Adipose tissue (tissue), 3 donors: ENCODE results near the gene HIVEP2. TPM values are rescaled to one million over a fixed set of nuclear protein-coding genes. Genes with fewer than 3 reads are reported as not detected.
A peak's percentile ranks its signal among the peaks of the same experiment; 100 is the strongest.
"Not testable (repeated sequence)": the region's sequence is repeated elsewhere in the genome, so short reads cannot be mapped to it uniquely, and the experiment has no call there.

ENCODE experiments used
- H3K27ac ChIP-seq: one replicate; pipeline ENCODE4 v1.5.1; 2013; ENCODE audit warnings: low read depth, low read length
- WGBS, 3 donors: extraction: QIAGEN DNeasy Blood & Tissue Kit; methylation state at CpG; one replicate each; pipeline ENCODE4 v1.1.7; 2013; 5-methylcytosine and 5-hydroxymethylcytosine counted together
- polyA plus RNA-seq, 3 donors: library from polyadenylated mRNA; stranded (reverse); fragments of 200-250 nt; gene quantifications; one replicate each; pipeline ENCODE4 v1.2.3, GENCODE V29; 2013
- donor health status: healthy with polysubstance abuse.
- donor health status: Bipolar disorder and iron deficiency.
- donor health status: healthy.

The HIVEP2 gene, protein sequence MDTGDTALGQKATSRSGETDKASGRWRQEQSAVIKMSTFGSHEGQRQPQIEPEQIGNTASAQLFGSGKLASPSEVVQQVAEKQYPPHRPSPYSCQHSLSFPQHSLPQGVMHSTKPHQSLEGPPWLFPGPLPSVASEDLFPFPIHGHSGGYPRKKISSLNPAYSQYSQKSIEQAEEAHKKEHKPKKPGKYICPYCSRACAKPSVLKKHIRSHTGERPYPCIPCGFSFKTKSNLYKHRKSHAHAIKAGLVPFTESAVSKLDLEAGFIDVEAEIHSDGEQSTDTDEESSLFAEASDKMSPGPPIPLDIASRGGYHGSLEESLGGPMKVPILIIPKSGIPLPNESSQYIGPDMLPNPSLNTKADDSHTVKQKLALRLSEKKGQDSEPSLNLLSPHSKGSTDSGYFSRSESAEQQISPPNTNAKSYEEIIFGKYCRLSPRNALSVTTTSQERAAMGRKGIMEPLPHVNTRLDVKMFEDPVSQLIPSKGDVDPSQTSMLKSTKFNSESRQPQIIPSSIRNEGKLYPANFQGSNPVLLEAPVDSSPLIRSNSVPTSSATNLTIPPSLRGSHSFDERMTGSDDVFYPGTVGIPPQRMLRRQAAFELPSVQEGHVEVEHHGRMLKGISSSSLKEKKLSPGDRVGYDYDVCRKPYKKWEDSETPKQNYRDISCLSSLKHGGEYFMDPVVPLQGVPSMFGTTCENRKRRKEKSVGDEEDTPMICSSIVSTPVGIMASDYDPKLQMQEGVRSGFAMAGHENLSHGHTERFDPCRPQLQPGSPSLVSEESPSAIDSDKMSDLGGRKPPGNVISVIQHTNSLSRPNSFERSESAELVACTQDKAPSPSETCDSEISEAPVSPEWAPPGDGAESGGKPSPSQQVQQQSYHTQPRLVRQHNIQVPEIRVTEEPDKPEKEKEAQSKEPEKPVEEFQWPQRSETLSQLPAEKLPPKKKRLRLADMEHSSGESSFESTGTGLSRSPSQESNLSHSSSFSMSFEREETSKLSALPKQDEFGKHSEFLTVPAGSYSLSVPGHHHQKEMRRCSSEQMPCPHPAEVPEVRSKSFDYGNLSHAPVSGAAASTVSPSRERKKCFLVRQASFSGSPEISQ (N-terminal part only)
- 10 to 100 TPM in 1 of 3 donors, 1 to 10 TPM in 2; 2.6 to 10.7 (median 2.9) TPM for polyA plus RNA-seq

DNA sequence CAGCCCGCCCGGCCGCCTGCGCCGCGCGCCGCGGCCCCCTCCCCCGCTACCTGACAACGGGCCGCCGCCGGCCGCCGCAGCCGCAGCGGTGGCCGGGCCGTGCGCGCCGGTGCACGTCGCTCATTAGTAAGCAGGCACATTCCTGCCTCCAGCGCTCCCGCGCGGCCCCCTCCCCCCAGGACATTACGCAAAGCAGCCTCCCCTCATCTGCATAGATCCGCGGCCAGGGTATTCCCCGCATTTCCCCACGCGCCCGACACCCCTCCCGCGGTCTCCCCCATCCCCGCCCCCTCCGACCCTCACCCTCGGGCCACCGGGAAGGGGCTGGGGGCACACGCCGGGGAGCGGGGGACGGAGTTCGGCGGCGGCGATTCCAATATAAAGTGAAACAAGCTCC lies at the start of gene HIVEP2:
Gene HIVEP2 (minus strand): TSS at position 128 of the 397 bp plus-strand sequence. CDS start 170,438 bp downstream, outside the sequence.
- 0 to 1% (median 0%) methylated on average over 37 to 50 of the region's 50 CpGs for WGBS, 3 donors
- H3K27ac ChIP-seq: peak within 1 kb of the TSS; percentile 73

DNA sequence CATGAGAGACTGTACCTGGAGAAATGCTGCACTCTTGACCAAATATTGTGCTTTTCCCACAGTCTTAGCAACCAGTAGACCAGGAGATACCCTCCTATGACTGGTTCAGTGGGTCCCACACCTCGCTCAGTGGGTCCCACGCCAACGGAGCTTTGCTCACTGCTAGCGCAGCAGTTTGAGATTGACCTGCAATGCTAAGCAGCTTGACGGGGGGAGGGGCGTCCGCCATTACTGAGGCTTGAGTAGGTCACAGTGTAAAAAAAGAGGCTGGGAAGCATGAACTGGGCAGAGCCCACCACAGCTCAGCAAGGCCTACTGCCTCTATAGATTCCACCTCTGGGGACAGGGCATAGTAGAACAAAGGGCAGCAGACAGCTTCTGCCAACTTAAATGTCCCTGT lies 49.0 kb upstream of the HIVEP2 start:
- WGBS, 3 donors: 94 to 98% (median 94%) methylated on average over 7 of the region's 7 CpGs
- no peak overlapping the region for H3K27ac ChIP-seq

DNA sequence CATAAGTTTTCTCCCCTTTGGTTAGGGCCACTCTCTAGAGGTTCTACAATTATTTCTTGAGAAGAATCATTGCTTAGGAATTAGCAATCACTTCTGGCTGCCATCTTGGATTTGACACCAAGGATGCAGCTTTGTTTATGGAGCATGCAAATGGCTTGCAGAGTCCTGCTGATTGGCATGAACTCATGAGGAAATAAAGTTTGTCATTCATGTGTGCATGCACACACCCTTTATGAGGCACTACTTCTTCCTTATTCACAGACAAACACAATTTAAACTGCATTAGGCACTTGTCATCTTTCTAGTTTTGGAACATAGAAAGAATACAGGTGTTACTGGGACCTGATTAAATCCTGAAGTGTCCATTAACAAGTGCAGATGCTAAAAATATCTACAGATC lies 42.5 kb upstream of the HIVEP2 start:
- H3K27ac ChIP-seq: no peak overlapping the region

DNA sequence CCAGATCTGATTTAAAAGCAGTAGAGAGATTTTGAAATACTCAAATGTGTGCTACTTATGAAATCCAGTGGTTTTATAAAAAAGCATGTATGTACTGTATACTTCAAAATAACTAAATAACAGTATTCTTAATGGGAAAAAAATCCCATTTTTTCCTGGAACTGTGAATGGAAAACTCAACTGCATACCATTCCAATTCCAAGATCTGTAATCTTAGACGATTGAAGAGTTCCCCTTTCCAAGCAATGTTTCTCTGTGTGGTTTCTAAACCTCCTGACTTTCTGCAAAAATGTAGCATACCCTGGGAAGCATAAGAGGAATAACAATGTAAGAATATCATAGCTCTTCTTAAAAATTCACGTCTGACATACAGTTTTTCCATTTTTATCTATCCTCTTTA lies 40.3 kb upstream of the HIVEP2 start:
- WGBS, 3 donors: 41 to 65% (median 44%) methylated on average over 2 of the region's 2 CpGs
- no peak overlapping the region for H3K27ac ChIP-seq

DNA sequence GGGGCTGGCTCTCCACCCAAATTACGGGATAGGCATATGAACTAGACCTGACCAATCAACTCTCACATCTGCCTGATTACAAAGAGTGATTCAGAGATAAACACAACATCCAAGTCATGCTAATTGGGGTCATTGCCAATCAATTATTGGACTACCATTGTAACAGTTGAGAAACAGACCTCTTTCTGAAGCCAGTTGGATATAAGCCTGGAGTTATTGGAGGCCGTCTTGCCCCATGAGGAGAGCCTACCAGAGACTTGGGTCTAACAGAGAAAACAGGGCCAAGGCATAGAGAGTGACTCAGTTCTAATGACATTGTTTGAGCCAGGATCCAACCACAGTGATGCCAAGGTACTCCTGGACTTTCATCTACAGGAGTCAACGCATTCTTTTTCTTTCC lies 39.4 kb upstream of the HIVEP2 start:
- no peak overlapping the region for H3K27ac ChIP-seq

DNA sequence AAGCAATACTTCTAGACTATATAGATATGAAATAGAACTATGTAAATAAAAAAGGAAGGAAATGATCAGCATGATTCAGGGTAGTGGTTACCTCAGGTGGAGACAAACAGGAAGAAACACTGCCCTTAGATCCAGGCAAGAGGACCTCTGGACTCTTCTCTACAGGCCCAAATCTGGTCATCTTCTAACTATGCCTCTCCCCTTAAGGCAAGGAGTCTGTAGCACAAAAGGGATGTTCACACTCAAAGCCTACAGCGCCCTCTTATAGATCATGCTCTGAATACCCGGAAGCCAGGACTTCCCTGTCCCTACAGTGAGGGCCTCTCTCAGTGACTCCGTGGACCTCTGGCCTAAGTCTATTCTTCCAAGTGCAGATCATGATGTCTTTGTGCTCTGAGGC lies 30.4 kb upstream of the HIVEP2 start:
- WGBS, 3 donors: 76 to 80% (median 78%) methylated on average over 3 of the region's 3 CpGs
- H3K27ac ChIP-seq: no peak overlapping the region

More for the DNA sequence above, 39.4 kb upstream of the HIVEP2 start:
- WGBS, 3 donors: 75 to 90% (median 84%) methylated on average over 3 of the region's 3 CpGs

DNA sequence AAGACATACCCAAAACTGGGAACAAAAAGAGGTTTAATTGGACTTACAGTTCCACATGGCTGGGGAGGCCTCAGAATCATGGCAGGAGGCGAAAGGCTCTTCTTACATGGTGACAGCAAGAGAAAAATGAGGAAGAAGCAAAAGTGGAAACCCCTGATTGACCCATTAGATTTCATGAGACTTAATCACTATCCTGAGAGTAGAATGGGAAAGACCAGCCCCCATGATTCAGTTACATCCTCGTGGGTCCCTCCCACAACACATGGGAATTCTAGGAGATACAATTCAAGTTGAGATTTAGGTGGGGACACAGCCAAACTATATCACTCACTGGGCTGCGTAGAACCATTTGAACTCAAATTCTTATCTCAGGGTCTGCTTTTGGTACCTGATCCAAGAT lies 26.0 kb upstream of the HIVEP2 start:
- WGBS, 3 donors: 89 to 94% (median 92%) methylated on average over 3 of the region's 3 CpGs
- not testable (repeated sequence) for H3K27ac ChIP-seq

DNA sequence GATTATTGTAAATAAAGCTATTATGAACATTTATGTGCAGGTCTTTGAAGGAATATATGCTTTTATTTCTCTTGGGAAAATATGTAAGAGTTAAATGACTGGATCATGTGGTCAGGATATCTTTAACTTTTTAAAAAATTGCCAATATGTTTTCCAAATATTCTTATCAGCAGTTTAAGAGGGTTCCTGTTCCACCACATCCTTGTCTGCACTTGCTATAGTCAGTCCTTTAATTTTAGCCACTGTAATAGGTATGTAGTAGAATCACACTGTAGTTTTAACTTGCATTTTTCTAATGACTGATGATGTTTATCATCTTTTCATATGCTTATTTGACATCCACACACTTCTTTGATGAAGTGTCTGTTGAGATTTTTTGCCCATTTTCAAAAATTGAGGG lies 23.6 kb upstream of the HIVEP2 start:
- no peak overlapping the region for H3K27ac ChIP-seq

DNA sequence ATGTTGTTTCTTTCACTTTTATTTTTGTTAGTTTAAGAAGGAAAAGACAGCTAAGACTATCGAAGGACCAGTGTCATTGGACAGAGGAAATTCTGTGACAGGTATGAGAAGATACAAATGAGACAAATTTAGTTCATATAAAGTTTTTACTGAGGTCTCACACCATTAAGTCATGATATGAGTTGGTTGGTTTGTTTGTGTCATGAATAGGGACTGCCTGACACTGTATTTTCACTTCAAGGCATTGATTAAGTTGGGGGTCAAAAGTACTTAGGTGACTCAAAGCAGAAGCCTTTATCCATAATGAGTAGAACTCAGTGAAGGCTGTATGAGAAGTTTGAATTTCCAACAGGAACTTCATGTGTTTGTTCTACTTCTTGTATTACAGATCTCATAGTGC lies 21.3 kb upstream of the HIVEP2 start:
- 81 to 94% (median 87%) methylated on average over 1 of the region's 1 CpG for WGBS, 3 donors
- no peak overlapping the region for H3K27ac ChIP-seq

DNA sequence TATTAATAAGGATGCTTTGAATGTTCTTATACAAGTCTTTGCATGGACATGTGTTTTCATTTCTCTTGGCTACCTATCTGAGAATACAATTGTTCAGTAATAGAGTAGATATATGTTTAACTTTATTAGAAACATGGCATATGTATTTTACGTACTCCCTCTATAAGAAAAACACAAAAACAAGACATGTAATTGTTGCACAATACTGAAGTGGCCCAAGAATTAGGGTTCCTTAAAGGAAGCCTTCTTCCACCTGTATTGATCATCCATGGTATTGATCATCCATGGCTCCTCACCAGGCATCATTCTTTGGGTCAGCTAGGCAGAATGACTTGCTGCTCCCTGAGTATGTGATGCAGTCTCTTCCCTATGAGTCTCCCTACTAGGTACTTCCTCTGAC lies 20.2 kb upstream of the HIVEP2 start:
- 96 to 100% (median 100%) methylated on average over 1 of the region's 1 CpG for WGBS, 3 donors
- H3K27ac ChIP-seq: no peak overlapping the region

DNA sequence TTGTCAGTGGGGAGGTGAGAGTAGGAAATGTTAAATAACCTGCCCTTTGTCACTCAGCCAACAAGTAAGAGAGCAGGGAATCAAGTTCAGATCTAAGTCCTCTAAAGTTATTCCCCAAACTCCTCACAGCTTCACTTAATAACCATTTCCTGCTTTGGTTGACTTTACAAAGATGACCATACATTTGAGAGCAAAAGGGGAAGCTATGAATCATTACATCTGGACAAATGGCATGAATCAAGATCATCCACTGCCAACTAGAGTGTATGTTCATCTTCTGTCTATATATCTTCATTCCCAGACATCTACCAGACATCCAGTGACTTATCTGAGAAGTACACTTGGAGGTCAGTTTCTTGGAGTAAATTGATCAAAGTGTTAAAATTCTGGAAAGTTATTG lies 15.1 kb upstream of the HIVEP2 start:
- no peak overlapping the region for H3K27ac ChIP-seq

DNA sequence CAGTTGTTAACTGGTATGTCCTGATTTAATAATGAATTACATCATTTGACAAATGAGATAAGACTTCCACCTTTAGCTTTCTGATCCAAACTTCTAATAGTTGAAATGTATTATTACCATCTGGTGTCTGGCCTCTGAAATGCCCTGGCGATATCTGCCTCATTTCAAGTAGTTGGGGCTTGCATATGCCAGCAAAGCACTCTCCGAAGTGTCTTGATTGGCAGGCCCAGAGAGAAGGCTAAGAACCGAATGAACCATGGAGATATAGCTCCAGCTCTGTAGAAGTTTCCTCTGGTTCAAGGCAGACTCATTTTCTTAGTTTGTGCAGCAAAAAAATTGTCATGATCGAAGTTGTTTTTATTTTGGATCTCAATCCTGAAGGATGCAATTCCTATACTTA lies 13.4 kb upstream of the HIVEP2 start:
- H3K27ac ChIP-seq: no peak overlapping the region
- WGBS, 3 donors: 84 to 86% (median 84%) methylated on average over 4 of the region's 4 CpGs

DNA sequence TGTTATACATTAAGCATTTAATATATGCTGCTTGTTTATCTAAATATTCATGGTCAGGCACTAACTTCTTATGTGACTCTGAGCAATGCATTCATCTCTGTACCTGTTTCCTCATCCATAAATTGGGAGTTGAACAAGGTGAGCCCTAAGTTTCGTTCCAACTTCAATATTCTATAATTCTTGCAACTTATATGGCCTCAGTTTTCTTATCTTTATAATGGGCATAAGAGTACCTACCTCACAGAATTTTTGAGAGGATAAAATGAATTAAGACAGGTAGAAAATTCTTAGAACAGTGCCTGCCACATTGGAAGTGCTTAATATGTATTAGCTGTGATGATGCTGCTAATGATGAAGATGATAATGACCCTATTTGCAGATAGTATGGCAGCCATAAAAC lies 11.8 kb upstream of the HIVEP2 start:
- WGBS, 3 donors: 82 to 88% (median 87%) methylated on average over 1 of the region's 1 CpG
- H3K27ac ChIP-seq: no peak overlapping the region

DNA sequence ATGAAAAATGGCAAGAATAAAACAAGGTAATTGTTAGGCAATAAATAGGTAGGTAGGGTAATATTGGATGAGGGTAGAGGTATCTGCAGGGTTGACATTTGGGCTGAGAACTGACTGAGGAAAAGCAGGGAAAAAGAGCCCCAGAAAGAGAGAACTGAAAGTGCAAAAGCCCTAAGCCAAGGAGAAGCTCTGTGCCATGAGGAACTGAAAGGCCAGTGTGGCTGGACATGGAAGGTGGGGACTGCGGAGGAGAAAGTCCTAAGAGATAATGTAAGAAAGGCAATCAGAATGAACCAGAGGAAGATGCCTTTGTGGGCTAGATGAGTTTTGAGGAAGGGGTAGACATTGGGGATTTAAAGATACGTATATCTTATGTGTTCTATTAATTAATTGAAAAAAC lies 9.9 kb upstream of the HIVEP2 start:
- no peak overlapping the region for H3K27ac ChIP-seq
- WGBS, 3 donors: 79 to 97% (median 85%) methylated on average over 2 of the region's 2 CpGs

DNA sequence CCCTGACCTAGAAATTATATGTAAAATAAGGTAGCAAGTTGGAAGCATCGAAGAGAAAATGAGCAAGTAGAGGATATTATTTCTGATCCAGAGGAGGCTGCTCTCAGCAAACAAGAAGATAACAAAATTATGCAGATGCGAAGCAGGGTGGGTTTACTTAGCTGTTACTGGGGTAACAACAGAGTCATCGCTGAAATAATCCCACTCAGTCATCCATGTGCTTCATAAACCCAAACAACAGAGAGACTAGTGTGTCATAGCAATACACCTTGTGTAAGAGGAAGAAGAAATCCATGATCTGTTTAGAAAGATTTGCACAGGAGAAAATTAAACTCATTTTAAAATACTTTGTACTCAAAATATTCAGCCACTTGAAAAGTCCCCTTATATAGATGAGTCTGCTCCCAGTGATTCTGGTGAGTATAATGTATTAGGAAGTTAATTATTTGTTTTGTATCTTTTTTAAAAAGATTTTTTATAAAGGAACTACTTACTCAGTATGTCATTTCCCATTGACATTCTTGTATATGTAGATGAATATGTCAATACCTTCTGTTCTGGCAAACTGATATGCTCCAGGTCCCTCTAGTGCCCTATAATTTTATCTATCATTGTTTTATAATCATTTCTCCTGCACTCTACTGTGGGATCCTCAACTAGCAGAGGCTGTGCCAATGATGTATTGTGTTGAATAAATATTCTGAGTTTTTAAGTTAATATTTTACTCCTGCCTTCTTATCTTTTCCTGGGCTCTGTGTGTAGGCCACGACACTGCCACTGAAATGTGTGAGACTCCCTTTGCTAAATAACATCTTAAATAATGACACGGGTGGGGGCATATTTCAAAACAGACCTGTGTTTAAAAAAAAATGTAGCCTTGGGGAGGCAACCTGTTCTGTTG lies 8.6 kb upstream of the HIVEP2 start:
- 54 to 94% (median 91%) methylated on average over 5 of the region's 5 CpGs for WGBS, 3 donors
- H3K27ac ChIP-seq: no peak overlapping the region

DNA sequence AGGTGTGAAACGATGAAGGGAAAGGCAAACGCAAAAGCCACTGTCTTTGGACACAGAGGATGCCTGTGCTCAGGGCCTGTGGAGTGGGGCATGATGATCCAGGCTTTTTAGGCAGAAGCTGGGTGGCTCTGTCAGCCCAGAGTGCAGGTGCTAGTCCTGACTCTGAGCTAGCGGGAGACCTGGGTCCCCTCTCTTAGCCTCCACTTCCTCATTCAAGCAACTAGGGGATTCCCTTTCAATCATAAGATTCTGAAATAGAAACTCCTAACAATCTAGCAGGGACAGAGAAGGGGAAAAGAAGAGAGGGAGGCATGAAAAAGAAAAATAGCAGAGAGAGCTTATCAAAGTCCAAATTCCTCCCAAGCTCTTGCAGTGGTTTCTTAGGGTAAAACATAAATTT lies 7.6 kb upstream of the HIVEP2 start:
- 89 to 98% (median 90%) methylated on average over 3 of the region's 3 CpGs for WGBS, 3 donors
- no peak overlapping the region for H3K27ac ChIP-seq

DNA sequence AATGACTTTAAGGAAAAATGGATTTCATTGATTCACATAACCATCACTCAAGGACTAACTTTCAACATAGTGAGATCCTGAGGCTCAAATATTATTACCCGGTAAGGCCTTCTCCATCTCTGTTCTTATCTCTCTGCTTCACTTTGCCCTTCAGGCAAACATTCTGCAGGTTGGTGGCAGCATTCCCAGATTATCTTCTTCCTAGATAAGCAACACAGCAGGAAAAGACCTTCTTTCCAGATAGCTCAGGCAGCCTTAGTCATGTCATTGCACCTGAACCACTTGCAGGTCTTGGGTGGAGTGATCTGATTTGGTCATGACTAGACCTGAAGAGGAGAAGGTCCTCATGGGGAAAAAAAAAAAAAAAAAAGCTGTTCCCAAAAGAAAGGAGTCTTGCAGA lies 5.3 kb upstream of the HIVEP2 start:
- no peak overlapping the region for H3K27ac ChIP-seq
- 56 to 88% (median 86%) methylated on average over 1 of the region's 1 CpG for WGBS, 3 donors

DNA sequence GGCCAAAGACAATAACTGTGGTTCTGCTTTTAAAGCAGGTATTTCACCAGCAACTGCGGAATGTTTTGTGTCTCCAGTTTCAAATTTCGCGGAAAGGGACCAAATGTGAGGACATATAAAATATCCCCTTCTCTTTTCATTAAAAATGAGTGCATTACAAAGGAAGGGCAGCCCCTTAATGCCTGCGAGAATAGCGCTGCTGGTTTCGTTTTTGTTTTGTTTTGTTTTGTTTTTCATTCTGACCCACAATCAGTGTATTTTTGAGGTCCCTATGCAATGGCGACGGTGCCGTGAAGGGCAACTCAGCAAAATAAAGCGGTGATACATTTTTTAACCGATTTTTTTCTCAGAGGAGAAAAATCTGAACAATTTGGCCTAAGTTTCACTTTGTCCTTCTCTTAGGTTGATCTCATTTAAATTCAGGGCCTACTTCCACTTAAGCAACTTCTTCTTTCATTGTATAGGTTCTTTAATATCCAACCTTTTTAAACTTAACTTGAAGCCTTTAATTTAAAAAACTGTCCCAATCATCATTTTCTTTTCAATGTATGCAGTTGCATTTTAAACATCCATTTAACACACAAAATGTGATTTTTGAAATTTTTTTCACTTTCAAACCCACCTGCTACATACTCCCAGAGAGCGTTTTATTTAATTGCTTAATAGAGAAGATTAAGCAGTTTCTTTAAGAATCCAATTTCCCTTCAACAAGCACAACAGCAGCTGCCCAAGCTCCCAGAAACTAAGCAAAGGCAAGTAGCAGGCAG lies 2.9 kb upstream of the HIVEP2 start:
- WGBS, 3 donors: 8 to 13% (median 12%) methylated on average over 12 of the region's 12 CpGs
- H3K27ac ChIP-seq: peak overlapping the region; percentile 90
